OCI-LY3 (cell line): ENCODE results near the gene SCN3B.

Experiments
- H2AFZ ChIP-seq: fragments of 200-600, 300-600 bp; shearing (Covaris generic); 2 replicates; pipeline ENCODE4 v1.6.0; 2014; ENCODE audit warnings: antibody characterized with exemption, low read depth, low read length
- H3K27ac ChIP-seq: fragments of 200-600, 300-600 bp; sonication (generic); 2 replicates; pipeline ENCODE4 v1.5.1; 2014; ENCODE audit warnings: mild to moderate bottlenecking, low read length, moderate library complexity, mixed read lengths
- H3K27me3 ChIP-seq: fragments of 200-600, 300-600 bp; sonication (generic); 2 replicates; pipeline ENCODE4 v1.6.1; 2014; ENCODE audit warnings: low read depth, low read length, mixed read lengths
- H3K36me3 ChIP-seq: fragments of 200-600, 300-600 bp; sonication (generic); replicated peaks from 2 replicates; pipeline ENCODE3; 2014; ENCODE audit warnings: low read depth, low read length, mixed read lengths
- H3K4me1 ChIP-seq: fragments of 300-600, 200-600 bp; sonication (generic); 2 replicates; pipeline ENCODE4 v1.6.1; 2014; ENCODE audit warnings: low read length, mixed read lengths
- H3K4me2 ChIP-seq: fragments of 200-600, 300-600 bp; sonication (generic); 2 replicates; pipeline ENCODE4 v1.6.1; 2014; ENCODE audit warnings: low read length, mixed read lengths
- H3K4me3 ChIP-seq: fragments of 300-600, 200-600 bp; sonication (generic); 2 replicates; pipeline ENCODE4 v1.5.1; 2014; ENCODE audit warnings: antibody characterized with exemption, mild to moderate bottlenecking, low read length, moderate library complexity
- H3K79me2 ChIP-seq: fragments of 300-600, 200-600 bp; shearing (Covaris generic); 2 replicates; pipeline ENCODE4 v1.6.1; 2014; ENCODE audit warnings: mild to moderate bottlenecking, low read length, mixed read lengths
- H3K9ac ChIP-seq: fragments of 300-600, 200-600 bp; shearing (Covaris generic); 2 replicates; pipeline ENCODE4 v1.6.0; 2014; ENCODE audit warnings: mild to moderate bottlenecking, low read length, moderate library complexity
- H3K9me3 ChIP-seq: fragments of 200-600, 300-600 bp; shearing (Covaris generic); 2 replicates; pipeline ENCODE4 v1.6.1; 2014; ENCODE audit warnings: low read length, mixed read lengths; ENCODE audit not compliant: insufficient read depth
- H4K20me1 ChIP-seq: fragments of 200-600, 300-600 bp; sonication (generic); 2 replicates; pipeline ENCODE4 v1.6.1; 2016; ENCODE audit warnings: low read length, mixed read lengths; ENCODE audit not compliant: insufficient read depth
- CTCF ChIP-seq: fragments of 200-600, 300-600 bp; sonication (generic); IDR thresholded peaks from 2 replicates; pipeline ENCODE4 v1.5.1; 2014; ENCODE audit warnings: antibody characterized with exemption, low read length, low read depth
- EZH2phosphoT487 ChIP-seq: fragments of 200-600 bp; shearing (Covaris generic); IDR thresholded peaks from 2 replicates; pipeline ENCODE4 v1.6.1; 2018; ENCODE audit warnings: antibody characterized with exemption, mixed run types, low read depth

Gene SCN3B

DNA sequence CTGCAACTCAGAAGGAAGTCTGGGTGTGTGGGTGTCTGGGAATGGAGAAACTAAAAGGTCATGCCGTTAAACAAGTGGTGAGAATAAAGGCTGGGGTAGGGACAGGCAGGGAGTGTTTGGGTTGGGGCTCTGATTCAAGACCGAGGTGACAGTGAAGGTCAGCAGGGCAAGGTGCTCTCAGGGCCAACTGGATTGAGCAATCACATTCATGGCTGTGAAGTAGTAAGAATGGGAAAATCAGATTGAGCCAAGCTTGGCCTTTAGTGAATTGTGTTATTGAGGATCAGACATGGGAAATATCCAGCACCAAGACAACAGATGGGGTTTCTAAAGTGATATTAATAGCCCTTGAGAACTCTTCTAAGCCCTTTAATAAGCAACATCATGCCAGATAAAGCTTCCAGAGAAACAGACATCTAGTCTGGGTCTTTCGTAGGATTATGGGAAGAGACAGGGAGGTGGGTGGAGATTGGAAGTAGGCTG lies 24.3 kb downstream of the SCN3B start:
- Histone ChIP-seq H3K79me2 (no peaks in the 10 kb centered on the region), H3K4me3 (no peak overlapping the region), H3K36me3 (no peaks in the 10 kb centered on the region), H3K4me1 (no peaks in the 10 kb centered on the region), H4K20me1 (no peaks in the 10 kb centered on the region; the same call in 1 of the 2 replicates), H2AFZ (no peak overlapping the region), H3K4me2 (no peak overlapping the region), H3K9ac (no peak overlapping the region), H3K27me3 (peaks cover 32% of the 10 kb centered on the region), H3K27ac (no peak overlapping the region), H3K9me3 (no peaks in the 10 kb centered on the region)
- TF ChIP-seq EZH2phosphoT487: no peak
- no peak for TF ChIP-seq CTCF

DNA sequence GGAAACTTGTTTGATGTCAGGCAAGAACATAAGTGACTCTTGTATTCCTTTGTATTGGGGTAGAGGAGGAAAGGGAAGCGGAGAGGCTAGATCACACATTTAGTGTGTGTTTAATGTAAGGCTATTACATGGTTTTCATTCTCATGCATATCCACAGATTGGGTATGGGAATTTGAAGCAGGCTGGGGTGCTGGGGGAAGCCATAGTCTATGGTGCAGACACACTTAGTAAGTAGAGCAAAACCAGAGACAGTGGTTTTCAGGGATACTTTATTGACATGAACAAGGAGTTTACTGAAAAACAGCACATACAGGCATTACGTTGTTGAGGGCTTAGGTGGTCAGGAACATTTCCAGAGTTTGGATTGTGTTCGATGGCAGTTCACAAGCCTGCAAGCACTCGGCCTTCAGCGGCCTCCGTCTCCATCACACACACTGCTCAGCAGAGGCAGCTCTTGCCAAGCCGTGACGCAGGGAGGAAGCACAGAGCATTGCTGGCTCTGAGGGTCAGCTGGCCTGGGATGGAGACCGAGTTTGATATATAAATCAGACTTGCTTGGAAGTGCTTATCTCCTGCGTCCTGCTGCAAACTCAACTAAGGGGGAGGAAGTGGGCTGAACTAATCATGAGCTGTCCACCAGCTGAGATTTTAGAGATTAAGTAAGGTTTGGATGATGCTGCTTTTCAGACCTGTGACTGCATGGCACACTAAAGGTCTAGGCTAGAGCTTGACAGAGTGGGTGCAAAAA lies 25.3 kb downstream of the SCN3B start:
- H3K9me3 ChIP-seq: no peaks in the 10 kb centered on the region
- no peaks in the 10 kb centered on the region; the same call in 1 of the 2 replicates for H4K20me1 ChIP-seq
- no peak overlapping the region for H2AFZ ChIP-seq
- no peaks in the 10 kb centered on the region for H3K79me2 ChIP-seq
- no peak overlapping the region for H3K4me2 ChIP-seq
- peaks cover 26% of the 10 kb centered on the region for H3K27me3 ChIP-seq
- no peaks in the 10 kb centered on the region for H3K36me3 ChIP-seq
- no peaks in the 10 kb centered on the region for H3K4me1 ChIP-seq
- H3K9ac ChIP-seq: no peak overlapping the region
- H3K4me3 ChIP-seq: no peak overlapping the region
- TF ChIP-seq CTCF (no peak), EZH2phosphoT487 (no peak)
- no peak overlapping the region for H3K27ac ChIP-seq

DNA sequence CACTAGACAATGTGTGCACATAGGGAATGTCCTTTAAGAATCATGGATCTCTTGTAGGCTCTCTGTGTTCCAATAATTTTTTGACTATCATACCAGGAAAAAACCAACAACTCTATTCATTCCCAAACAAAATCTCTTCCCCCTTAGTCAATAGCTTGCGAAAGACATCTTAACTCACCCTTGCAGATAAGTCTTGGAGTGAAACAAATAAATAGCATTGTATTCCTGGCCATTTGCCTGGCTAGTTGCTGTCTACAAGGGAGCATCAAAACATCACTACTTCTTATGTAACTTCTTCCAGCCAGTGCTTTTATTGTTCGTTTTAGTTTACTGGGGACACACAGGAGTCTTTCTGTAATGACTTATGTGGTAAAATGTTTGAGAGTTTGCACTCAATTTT lies 29.4 kb downstream of the SCN3B start:
- Histone ChIP-seq H3K4me1 (no peaks in the 10 kb centered on the region), H3K79me2 (no peaks in the 10 kb centered on the region), H3K27me3 (no peaks in the 10 kb centered on the region), H2AFZ (no peak overlapping the region), H3K9me3 (no peaks in the 10 kb centered on the region), H3K9ac (no peak overlapping the region), H3K4me3 (no peak overlapping the region), H3K4me2 (no peak overlapping the region), H3K36me3 (no peaks in the 10 kb centered on the region), H3K27ac (no peak overlapping the region), H4K20me1 (no peaks in the 10 kb centered on the region; the same call in 1 of the 2 replicates)
- TF ChIP-seq CTCF: no peak

GRCh38 chr11:123622576-123622975 lies 31.8 kb downstream of the SCN3B start:
- Histone ChIP-seq H4K20me1 (no peaks in the 10 kb centered on the region), H3K27ac (no peak overlapping the region), H3K36me3 (no peaks in the 10 kb centered on the region), H2AFZ (no peak overlapping the region), H3K9ac (no peak overlapping the region), H3K79me2 (no peaks in the 10 kb centered on the region), H3K4me2 (no peak overlapping the region), H3K27me3 (no peaks in the 10 kb centered on the region), H3K4me1 (no peaks in the 10 kb centered on the region), H3K9me3 (no peaks in the 10 kb centered on the region), H3K4me3 (no peak overlapping the region)
- no peak for TF ChIP-seq CTCF
- TF ChIP-seq EZH2phosphoT487: no peak
